GM18502 (cell line): ENCODE results near the gene TAF4.

ENCODE experiments used
- ATAC-seq: cut with Tn5 transposase; IDR thresholded peaks from one replicate; pipeline ENCODE4 v1.9.1; 2021; ENCODE audit warnings: mild to moderate bottlenecking; ENCODE audit not compliant: unreplicated experiment, poor library complexity

Gene TAF4

DNA sequence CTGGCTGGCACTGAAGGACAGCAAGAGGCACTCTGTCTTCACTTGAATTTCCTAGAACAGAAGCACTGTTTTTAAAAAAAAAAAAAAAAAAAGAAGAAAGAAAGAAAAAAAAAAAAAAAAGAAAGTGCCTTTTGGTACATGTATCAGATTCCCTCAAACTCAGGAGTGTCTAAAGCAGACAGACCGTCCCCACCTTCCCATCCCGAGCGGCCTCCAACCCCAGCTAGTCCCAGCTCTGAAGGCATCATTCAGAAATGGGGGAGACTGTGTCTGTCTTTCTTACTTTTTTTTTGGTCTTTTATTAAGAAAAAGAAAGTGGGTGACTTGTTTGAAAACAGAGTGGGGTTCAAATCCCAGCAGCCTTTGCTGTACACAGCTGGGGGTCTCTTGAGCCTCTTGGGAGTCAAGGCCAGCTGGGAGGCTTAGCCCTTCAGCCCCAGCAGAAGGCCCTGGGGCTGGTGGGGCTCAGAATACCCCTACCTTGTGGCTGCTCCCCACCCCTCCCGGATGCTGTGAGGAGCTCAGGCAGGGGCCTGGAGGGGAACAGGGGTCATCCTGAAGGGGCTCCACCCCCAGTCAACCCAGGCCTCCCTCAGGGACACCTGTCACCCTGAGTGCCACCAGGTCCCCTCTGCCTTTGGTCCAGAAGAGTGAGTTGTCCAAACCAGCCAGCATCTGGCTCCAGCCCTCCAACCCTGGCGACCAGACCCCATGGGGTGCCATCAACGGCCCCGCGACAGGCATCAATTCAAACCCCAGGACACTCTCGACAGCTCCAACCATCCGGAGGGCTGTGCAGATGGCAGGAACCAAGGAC lies 128.3 kb downstream of the TAF4 start:
- no peak for ATAC-seq

DNA sequence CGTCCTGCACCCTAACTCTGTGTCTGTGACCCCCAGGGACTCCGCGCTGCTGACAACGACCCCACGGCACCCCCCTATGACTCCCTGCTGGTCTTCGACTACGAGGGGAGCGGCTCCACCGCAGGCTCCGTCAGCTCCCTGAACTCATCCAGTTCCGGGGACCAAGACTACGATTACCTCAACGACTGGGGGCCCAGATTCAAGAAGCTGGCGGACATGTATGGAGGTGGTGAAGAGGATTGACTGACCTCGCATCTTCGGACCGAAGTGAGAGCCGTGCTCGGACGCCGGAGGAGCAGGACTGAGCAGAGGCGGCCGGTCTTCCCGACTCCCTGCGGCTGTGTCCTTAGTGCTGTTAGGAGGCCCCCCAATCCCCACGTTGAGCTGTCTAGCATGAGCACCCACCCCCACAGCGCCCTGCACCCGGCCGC lies 129.0 kb downstream of the TAF4 start:
- no peak for ATAC-seq

DNA sequence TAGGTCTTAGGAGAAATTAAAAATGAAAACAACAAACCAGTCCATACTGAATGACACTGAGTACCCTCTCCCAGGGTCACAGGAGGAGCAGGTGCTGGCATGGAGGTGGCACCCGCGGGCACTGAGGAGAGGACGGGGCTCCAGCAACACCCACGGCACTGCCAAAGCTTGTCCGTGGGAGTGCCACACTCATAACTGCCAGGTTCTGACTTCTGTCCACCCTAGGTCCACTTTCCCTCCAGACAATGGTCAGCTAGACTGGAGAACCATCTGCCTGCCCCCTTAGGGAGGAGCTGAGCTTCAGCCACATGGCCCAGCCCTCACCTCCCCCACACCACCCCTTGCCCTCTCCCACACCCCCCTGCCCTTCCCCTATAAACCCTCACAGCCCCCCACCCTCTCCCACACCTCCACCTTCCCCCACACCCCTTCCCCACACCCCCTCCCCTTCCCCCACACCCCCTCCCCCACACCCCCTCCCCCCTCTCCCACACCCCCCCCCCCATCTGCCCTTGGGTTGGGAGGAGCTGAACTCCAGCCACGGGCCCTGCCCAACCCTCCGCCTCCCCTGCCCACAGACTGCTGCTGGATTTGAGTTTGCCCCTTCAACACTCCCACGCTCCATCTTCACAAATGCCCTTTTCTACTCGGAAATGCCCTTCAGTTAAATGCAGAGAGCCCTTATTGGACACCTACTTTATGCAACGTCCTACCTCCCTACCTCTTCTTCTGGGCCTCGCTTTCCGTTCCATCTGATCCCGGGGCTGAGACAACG lies 129.6 kb downstream of the TAF4 start:
- no peak for ATAC-seq

DNA sequence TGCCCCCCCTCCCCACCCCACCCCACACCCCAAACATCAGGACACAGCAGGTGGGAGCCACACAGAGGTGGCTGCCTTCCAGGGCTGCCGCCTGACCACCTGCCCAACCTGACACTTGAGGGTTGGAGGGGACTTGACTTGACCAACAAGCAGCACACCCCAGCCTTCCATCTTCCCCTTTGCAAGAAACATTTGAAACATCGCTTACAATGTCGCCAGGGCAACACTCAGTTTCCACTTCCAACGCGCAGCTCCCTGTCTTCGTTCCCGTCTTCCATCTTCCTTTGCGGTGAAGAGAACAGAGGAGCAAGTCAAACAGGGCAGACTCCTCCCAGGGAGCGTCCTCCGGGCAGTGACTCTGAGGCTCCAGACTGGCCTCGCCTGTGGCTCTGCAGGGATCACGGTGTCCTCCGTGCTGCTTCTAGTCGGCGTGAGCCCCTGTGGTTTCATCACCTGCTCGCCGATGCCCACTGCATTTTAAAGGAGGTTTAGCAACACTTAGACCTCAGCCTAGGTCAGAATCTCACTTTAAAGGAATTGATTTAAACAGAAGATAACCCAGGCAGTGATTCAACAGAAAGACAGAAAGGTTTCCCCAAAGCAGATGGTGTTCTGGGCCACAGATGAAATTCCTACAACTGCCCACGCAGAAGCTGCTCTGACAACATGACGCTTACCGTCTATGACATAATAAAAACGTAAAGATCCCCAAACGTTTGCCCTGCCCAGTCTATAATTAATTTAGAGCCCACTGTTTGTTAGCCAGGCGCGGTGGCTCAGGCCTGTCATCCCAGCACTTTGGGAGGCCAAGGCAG lies 130.8 kb downstream of the TAF4 start:
- no peak for ATAC-seq

DNA sequence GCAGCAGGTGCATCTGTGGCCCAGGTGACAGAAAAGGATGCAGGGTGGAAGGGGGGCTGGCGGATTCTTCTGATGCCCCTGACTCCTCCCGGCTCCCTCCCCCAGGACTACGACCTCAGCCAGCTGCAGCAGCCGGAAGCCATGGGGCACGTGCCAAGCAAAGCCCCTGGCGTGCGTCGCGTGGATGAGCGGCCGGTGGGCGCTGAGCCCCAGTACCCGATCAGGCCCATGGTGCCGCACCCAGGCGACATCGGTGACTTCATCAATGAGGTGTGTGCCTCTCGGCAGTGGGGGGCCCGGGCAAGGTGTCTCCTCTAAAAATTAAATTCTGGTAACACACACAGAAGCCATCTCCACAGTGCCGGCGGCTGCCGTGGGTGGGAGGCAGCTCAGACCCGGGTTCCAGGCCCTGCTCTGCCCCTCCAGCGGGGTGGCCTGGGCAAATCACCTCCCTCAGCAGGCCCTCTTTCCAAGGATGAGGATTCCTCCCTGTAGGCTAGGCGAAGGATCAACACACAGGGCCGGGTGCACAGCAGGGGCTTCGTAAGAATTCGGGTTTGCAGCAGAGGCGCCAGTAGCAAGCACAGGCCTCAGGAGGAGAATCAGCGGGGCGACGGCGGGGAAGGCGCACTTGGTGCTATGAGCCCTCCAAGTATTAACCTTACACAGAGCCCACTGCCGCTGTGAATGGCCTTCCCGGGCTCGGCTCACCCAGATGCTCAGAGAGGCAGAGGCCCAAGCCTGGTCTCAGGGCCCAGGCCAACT lies 131.5 kb downstream of the TAF4 start:
- ATAC-seq: no peak

DNA sequence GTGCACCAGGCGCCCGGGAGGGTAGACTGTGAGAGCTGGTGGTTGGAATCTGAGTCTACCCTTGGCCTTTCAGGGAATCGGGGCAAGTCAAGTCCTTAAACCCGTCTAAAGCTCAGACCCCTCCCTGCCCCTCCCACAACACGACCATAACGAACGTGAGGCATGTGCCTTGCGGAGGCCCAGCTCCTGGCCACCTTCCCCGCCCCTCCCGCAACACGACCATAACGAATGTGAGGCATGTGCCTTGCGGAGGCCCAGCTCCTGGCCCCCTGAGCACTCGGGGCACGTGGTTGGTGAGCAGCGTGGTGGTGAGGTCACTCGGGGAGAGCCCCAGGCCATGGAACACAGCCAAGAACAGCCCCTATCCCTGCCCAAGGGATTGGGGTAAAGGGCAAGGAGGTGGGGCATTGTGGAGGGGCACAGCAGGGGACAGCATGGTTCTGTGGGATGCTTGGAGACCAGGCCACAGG lies 132.2 kb downstream of the TAF4 start:
- no peak for ATAC-seq

DNA sequence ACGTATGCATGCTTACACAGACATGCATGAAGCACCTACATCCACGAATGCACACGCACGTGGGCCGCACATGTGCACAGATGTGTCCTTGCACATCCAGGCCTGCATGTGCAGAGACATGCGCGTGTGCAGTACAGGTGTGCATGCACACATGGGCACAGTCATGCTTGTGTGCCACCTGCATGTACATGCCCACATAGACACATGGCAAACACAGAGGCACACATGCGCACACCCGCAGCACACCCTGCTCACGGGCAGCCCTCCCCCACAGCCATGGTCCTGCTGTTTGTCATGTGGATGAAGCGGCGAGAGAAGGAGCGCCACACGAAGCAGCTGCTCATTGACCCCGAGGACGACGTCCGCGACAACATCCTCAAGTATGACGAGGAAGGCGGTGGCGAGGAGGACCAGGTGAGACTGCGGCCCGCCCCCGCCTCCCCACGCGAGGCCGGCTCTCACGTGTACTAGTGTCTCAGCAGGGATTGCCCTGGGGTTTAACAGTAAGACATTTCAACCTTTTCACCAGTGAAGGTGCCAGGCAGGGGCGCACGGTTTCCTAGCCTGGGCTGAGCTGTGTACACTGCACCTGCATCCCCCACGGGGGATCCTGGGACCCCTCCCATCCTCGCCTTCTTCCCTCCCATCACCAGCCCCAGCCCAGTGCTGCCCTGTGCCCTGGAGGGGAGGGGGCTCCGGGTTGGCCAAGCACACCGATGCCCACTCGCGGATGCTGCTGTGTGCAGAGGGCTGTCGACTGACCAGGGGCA lies 132.8 kb downstream of the TAF4 start:
- ATAC-seq: no peak

DNA sequence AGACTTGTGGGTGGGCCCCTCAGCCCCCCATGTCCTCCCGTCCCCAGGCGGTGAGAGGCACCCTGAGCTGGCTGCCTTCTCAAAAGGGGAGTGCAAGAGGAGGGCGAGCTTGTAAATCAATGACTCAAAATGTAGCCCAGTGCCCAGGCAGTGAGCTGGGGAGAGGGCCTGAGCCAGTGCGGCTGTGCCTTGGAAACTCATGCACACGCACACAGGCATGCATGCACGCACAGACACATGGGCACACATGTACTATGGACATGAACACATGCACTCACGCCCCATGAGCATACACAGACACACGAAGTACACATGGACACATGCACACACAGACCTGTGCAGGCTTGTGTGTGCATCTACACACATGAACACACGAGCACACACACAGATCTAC lies 133.5 kb downstream of the TAF4 start:
- no peak for ATAC-seq

DNA sequence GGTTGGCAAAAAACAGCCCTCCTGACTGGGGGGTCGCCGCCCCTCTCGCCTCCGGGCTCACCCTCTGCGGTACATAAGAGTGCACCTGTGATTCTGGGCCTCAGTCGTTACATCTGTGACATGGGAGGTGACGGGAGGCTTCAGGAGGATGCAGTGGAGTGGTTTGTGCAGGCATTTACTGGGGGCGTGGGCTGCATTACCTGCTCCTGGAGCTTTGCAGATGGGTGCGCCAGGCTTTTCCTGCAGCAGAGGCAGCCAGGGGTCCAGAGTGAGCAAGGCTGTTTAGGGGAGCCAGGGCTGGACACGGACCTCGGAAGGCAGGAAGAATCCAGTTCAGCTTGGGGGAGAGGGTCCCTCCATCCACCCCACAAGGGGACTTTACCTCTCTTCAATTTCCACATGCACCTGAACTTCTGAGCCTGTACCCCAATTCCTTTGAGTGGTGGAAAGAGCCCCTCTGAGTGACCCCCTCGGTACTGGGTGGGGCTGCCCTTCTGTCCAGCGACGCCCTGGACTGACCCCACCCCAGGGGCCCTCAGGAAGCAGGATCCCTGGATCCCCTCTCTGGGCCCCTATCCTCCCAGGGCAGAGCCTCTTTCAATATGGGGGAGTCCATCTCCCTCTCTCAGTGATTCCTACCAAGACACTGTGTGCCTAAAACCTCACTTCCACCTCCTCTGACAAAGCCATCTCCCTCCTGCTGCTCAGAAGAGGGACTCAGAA lies 134.0 kb downstream of the TAF4 start:
- ATAC-seq: no peak

DNA sequence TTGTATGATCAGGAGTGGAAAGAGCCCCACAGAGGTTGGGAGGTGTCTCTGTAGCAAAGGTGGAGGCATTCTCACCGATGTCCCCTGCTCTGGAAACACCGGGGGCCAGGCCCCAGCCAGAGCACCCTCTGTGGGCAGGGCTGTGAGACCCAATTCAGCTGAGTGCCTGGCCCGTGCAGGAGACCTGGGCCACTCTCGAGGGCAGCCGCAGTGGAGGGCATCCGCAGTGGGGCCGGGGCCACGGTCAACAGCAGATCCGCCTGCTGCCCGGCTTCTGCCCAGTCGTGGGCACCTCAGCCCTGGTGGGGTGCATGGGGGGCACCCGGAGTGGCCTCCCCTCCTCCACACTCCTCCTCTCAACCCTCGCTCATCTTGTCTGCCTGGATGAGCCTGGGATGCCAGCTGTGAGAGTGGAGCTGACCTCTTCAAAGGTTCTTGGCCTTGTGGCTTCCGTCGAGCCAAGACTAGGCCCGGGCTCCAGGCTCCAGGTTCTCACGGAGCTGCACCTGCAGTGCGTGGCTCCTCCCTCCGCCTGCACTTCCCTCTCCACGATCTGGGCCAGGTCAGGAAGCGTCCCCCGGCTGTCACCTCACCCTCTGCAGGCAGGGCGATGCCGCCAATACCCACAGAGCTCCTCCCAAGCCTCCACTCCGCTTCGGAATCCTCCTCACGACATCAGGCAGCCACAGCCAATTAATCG lies 134.8 kb downstream of the TAF4 start:
- ATAC-seq: no peak

DNA sequence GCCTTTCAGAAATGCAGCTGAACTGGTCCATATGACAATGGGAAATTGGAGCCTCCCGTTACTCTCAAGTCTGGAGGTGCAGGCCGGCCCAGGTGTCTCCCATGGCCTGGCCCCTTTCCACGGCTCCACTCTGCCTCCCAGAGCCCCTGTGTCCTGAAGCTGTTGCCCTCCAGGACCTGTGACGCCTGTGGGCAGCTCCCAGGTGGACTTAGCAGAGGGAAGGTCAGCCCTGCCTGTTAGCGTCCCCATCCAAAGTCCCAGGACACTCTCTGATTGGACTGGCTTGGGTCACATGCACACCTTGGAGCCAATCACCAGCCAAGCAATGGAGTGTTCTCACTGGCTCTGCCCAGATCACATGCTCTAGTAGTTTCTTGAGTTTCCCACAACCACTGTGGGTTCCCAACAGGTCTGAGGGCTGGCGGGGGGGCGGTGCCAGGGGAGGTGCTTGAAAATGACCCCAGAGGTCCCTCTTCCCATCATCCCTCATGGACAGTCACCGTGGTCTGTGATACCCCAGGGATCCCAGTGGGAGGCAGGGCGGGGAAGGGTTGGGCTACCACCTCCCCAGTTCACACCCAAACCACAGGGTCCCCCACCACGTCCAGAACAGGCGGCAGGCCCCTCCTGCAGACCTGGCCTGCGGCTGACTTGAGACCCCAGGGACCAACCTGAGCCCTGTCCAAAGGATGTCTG lies 135.6 kb downstream of the TAF4 start:
- no peak for ATAC-seq

DNA sequence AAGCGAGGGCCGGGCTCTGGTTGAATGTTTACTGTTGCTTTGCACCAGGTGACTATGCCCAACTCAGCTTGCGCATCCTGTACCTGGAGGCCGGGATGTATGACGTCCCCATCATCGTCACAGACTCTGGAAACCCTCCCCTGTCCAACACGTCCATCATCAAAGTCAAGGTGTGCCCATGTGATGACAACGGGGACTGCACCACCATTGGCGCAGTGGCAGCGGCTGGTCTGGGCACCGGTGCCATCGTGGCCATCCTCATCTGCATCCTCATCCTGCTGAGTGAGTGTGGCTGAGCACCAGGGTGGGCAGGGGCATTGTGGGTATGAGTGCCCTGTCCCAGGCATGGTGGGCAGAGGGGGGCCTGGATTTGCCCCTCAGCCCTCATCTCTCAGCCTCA lies 136.1 kb downstream of the TAF4 start:
- no peak for ATAC-seq

DNA sequence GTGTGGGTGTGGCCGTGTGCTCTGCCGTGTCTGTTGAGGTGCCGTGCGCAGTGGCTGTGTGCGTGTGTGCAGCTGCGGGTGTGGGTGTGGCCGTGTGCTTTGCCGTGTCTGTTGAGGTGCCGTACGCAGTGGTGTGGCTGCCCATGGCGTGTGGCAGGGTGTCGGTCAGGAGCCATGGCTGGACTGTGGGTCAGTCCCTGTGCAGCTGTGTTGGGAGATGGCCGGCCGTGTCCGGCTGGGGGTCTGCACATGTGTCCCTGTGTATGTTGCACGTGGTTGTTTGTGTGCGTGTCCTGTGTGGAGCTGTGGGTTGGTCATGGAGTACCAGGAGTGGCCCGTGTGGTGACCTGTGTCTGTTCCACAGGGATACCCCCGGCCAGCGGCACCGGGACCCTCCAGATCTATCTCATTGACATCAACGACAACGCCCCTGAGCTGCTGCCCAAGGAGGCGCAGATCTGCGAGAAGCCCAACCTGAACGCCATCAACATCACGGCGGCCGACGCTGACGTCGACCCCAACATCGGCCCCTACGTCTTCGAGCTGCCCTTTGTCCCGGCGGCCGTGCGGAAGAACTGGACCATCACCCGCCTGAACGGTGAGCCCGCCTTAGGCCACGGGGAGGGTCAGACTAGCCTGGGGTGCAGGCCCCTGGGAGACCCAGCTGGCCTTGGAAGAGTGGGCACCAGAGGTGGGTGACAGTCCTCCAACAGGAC lies 137.7 kb downstream of the TAF4 start:
- ATAC-seq: no peak

DNA sequence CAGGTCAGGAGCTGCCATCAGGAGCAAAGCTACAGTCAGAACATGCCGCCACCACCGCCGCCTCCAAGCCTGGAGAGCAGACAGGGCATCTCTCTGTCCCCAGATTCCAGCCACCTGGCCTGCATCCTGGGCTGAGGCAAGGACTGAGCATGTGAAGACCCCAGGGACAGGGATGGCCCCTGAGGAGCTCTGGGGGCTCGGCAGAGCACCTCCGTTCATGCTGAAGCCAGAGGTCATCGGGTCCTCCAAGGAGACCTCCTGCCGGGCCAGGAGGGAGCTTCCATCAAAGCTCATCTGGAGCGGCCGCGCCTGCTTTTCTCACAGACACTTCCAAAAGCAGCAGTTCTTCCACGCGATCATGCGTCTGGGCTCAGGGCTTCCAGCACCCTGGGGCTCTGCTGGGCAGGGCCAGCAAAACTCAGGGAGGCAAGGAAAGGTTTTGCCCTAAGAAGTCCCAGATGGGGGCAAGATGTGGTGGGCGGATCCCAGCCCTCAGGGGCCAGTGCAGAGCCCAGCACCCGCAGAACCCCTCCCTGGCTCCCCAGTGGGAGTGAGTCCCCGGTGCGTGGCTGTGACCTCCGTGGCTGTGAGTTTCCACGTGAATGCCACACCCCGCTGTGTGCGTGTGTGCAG lies 138.4 kb downstream of the TAF4 start:
- no peak for ATAC-seq

DNA sequence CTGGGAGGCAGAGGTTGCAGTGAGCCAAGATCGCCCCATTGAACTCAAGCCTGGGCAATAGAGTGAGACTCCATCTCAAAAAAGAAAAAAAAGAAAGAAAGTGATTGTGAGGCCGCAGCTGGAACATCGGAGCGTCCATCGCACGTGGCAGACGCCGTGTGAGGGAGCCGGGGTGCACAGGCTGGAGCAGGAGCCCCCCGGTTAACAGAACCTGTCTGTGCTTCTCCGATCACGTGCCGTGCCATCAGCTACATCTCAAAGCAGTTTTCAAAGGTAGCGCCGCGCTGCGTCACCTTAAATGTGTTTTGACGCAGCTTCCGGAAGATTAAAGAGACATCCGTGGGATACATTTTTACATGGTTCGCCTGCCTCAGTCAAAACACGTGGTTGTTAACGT lies 138.9 kb downstream of the TAF4 start:
- ATAC-seq: no peak

DNA sequence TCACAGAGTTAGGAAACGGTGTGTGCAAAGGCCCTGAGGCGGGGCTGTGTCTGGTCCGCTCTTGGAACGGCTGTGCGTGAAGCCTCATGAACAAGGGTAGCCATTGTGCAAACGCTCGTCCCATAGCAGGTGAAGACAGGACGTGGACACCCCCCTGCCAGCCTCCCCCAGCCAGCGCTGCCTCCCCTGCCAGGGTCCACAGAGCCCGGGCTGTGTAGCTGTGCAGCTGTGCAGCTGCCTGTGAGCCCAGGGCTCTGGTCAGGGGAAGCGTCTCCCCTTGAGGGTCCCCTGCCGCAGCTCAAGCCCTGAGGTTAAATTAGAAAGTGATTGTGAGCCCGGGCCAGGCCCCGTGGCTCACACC lies 139.4 kb downstream of the TAF4 start:
- ATAC-seq: no peak
